ENCODE results near the gene GFY.
"Not testable (repeated sequence)": the region's sequence is repeated elsewhere in the genome, so short reads cannot be mapped to it uniquely, and the experiment has no call there.

The GFY gene

GRCh38 chr19:49465371-49465770 is 40.2 kb downstream of the GFY start:
- no peak for TF ChIP-seq CTCF (IDR thresholded peaks at IDR 0.05; ENCODE audit: control extremely low read depth, extremely low read depth, low read depth, missing control alignments)
- CTCF ChIA-PET: interaction anchor here (0.9 kb wide), 1 partner anchor 22 kb away, joined by 3 read pairs; no protein-coding TSS in a partner anchor
- POLR2A ChIA-PET: no interaction called here
- DNase-seq (ENCODE audit: extremely low spot score): no peak

- DNase-seq (ENCODE audit: extremely low spot score): no peak
- POLR2A ChIA-PET: no interaction called here
- TF ChIP-seq CTCF (IDR thresholded peaks at IDR 0.05; ENCODE audit: control extremely low read depth, extremely low read depth, low read depth, missing control alignments): no peak
- CTCF ChIA-PET: interaction anchor here (1.0 kb wide), 1 partner anchor 16 kb away, joined by 3 read pairs; the partner anchor contains the start of gene PIH1D1
Measured at GRCh38 chr19:49468199-49468598, 43.0 kb downstream of the GFY start.

- ChIA-PET POLR2A (no interaction called here), CTCF (interaction anchor here (0.7 to 5.6 kb wide), 3 partner anchors 11 to 79 kb away, joined by 3 to 72 read pairs (median 3); partner anchors contain the start of gene PIH1D1)
- peak; percentile 85 for DNase-seq (ENCODE audit: extremely low spot score)
- TF ChIP-seq CTCF (IDR thresholded peaks at IDR 0.05; ENCODE audit: control extremely low read depth, extremely low read depth, low read depth, missing control alignments): no peak
Measured at GRCh38 chr19:49468746-49469447, 43.7 kb downstream of the GFY start.

GRCh38 chr19:49469828-49470614 is 44.8 kb downstream of the GFY start:
- POLR2A ChIA-PET: interaction anchor here (0.6 to 1.4 kb wide), 7 partner anchors 18 to 205 kb away, joined by 3 to 6 read pairs (median 4); partner anchors contain the start of genes PIH1D1, RCN3 and RPL13A

GRCh38 chr19:49470615-49470978 is 45.4 kb downstream of the GFY start:
- CTCF ChIA-PET: interaction anchor here (0.7 to 5.6 kb wide), 20 partner anchors 12 to 477 kb away, joined by 3 to 72 read pairs (median 3); partner anchors contain the start of genes ALDH16A1, GFY, GYS1 and RPS11
- TF ChIP-seq CTCF (IDR thresholded peaks at IDR 0.05; ENCODE audit: control extremely low read depth, extremely low read depth, low read depth, missing control alignments): no peak
- POLR2A ChIA-PET: interaction anchor here (0.6 to 1.4 kb wide), 6 partner anchors 17 to 205 kb away, joined by 3 to 6 read pairs (median 4); partner anchors contain the start of genes PIH1D1, RCN3 and RPL13A
- DNase-seq (ENCODE audit: extremely low spot score): no peak

More at GRCh38 chr19:49469828-49470614, 44.8 kb downstream of the GFY start:
- DNase-seq (ENCODE audit: extremely low spot score): peak; percentile 85
- TF ChIP-seq CTCF (IDR thresholded peaks at IDR 0.05; ENCODE audit: control extremely low read depth, extremely low read depth, low read depth, missing control alignments): peak; percentile 80
- CTCF ChIA-PET: interaction anchor here (0.6 to 5.6 kb wide), 24 partner anchors 12 to 477 kb away, joined by 3 to 72 read pairs (median 3); partner anchors contain the start of genes ALDH16A1, GFY, GYS1 and RPS11

GRCh38 chr19:49472936-49473335 is 47.7 kb downstream of the GFY start:
- ChIA-PET CTCF (interaction anchor here (0.7 to 5.6 kb wide), 23 partner anchors 10 to 208 kb away, joined by 3 to 72 read pairs (median 4); partner anchors contain the start of genes ALDH16A1, PIH1D1, PRMT1 and RPS11), POLR2A (no interaction called here)
- TF ChIP-seq CTCF (IDR thresholded peaks at IDR 0.05; ENCODE audit: control extremely low read depth, extremely low read depth, low read depth, missing control alignments): no peak
- DNase-seq (ENCODE audit: extremely low spot score): no peak

GRCh38 chr19:49473501-49473867 is 48.3 kb downstream of the GFY start:
- POLR2A ChIA-PET: interaction anchor here (0.5 to 1.0 kb wide), 2 partner anchors 20 to 90 kb away, joined by 3 read pairs; partner anchors contain the start of gene ALDH16A1
- CTCF ChIA-PET: interaction anchor here (0.7 to 5.6 kb wide), 35 partner anchors 9 to 247 kb away, joined by 3 to 72 read pairs (median 3); partner anchors contain the start of genes ALDH16A1, PIH1D1, PRMT1 and RPS11

More at GRCh38 chr19:49473501-49473867, 48.3 kb downstream of the GFY start:
- not testable (repeated sequence) for DNase-seq (ENCODE audit: extremely low spot score)
